Activated CD8-positive, alpha-beta memory T cell treated with anti-CD3 and anti-CD28 coated beads, Interleukin-2, amount 50 U/mL, for 1 hour (primary cell): ENCODE measurements around the gene RPTOR.
"Not testable (repeated sequence)": the region's sequence is repeated elsewhere in the genome, so short reads cannot be mapped to it uniquely, and the experiment has no call there.

ENCODE experiments used
- DNase-seq: peaks from one replicate; pipeline ENCODE4 v3.0.0-alpha.2; 2020; ENCODE audit errors: extremely low read depth

Gene RPTOR

GRCh38 chr17:80616705-80617104, 72.1 kb downstream of the RPTOR start:
- DNase-seq = no peak

- no peak for DNase-seq
Observed at GRCh38 chr17:80618304-80618703, 73.7 kb downstream of the RPTOR start.

GRCh38 chr17:80619535-80620235, 75.0 kb downstream of the RPTOR start:
- DNase-seq = no peak

- DNase-seq = no peak
Observed at GRCh38 chr17:80621335-80621996, 76.8 kb downstream of the RPTOR start.

- DNase-seq = no peak
Observed at GRCh38 chr17:80621997-80622357, 77.3 kb downstream of the RPTOR start.

GRCh38 chr17:80624864-80625263, 80.2 kb downstream of the RPTOR start:
- no peak for DNase-seq

GRCh38 chr17:80625627-80626026, 81.0 kb downstream of the RPTOR start:
- DNase-seq = no peak

GRCh38 chr17:80628881-80629280, 84.2 kb downstream of the RPTOR start:
- not testable (repeated sequence) for DNase-seq

- no peak for DNase-seq
Observed at GRCh38 chr17:80629298-80630028, 84.8 kb downstream of the RPTOR start.

- no peak for DNase-seq
Observed at GRCh38 chr17:80630560-80631120, 86.0 kb downstream of the RPTOR start.

GRCh38 chr17:80631142-80632045, 86.8 kb downstream of the RPTOR start:
- DNase-seq = no peak

GRCh38 chr17:80632046-80632581, 87.5 kb downstream of the RPTOR start:
- no peak for DNase-seq

- no peak for DNase-seq
Observed at GRCh38 chr17:80633207-80633606, 88.6 kb downstream of the RPTOR start.

GRCh38 chr17:80633994-80634566, 89.4 kb downstream of the RPTOR start:
- DNase-seq = no peak

- no peak for DNase-seq
Observed at GRCh38 chr17:80636361-80637018, 91.9 kb downstream of the RPTOR start.

GRCh38 chr17:80637048-80637781, 92.6 kb downstream of the RPTOR start:
- DNase-seq = no peak

GRCh38 chr17:80639658-80640057, 95.0 kb downstream of the RPTOR start:
- DNase-seq = no peak

GRCh38 chr17:80640366-80641084, 95.9 kb downstream of the RPTOR start:
- no peak for DNase-seq
